ENCODE results near the gene SP9. TPM values are rescaled to one million over a fixed set of nuclear protein-coding genes. Genes with fewer than 3 reads are reported as not detected.
"Not testable (repeated sequence)": the region's sequence is repeated elsewhere in the genome, so short reads cannot be mapped to it uniquely, and the experiment has no call there.

SP9 gene
- total and polyA plus RNA-seq, 9 donors: not detected

DNA sequence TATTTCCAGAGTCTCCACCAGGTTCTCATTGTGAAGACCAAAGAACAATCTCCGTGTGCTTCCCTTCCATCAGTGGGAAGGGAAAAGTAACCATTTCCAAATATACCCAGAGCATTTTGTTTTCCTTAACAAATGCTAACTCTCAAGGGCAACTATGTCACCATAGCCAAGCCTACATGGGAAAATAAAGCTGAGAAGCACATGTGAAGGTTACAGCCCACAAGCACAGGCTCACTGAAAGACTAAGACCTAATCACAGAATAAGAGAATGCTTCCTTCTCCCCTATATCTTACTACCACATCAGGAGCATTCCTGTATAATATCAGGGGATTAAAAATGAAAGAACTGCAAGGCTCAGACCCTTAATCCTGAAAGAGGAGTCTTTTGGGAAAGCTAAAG is 28.2 kb downstream of the SP9 start:
- TF ChIP-seq POLR2A (IDR thresholded peaks at IDR 0.05): no peak
- TF ChIP-seq EP300 (IDR thresholded peaks at IDR 0.05): no peak
- TF ChIP-seq, protein P1, sequence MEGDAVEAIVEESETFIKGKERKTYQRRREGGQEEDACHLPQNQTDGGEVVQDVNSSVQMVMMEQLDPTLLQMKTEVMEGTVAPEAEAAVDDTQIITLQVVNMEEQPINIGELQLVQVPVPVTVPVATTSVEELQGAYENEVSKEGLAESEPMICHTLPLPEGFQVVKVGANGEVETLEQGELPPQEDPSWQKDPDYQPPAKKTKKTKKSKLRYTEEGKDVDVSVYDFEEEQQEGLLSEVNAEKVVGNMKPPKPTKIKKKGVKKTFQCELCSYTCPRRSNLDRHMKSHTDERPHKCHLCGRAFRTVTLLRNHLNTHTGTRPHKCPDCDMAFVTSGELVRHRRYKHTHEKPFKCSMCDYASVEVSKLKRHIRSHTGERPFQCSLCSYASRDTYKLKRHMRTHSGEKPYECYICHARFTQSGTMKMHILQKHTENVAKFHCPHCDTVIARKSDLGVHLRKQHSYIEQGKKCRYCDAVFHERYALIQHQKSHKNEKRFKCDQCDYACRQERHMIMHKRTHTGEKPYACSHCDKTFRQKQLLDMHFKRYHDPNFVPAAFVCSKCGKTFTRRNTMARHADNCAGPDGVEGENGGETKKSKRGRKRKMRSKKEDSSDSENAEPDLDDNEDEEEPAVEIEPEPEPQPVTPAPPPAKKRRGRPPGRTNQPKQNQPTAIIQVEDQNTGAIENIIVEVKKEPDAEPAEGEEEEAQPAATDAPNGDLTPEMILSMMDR (IDR thresholded peaks at IDR 0.05): no peak
- Histone ChIP-seq H3K9me3 (peaks cover 0 to 6% of the 10 kb centered on the region in 2 donors), H3K27ac (no peak overlapping the region), H3K4me3 (no peak overlapping the region), H3K27me3 (no peaks in the 10 kb centered on the region), H3K4me1 (ENCODE audit: insufficient read depth) (no peaks in the 10 kb centered on the region), H3K36me3 (no peaks in the 10 kb centered on the region)
- intact Hi-C loops (cut with DNase I): no loop called here
- 84 to 93% (median 92%) methylated on average over 1 of the region's 1 CpG for WGBS, 3 donors
- DNase-seq: no peak

DNA sequence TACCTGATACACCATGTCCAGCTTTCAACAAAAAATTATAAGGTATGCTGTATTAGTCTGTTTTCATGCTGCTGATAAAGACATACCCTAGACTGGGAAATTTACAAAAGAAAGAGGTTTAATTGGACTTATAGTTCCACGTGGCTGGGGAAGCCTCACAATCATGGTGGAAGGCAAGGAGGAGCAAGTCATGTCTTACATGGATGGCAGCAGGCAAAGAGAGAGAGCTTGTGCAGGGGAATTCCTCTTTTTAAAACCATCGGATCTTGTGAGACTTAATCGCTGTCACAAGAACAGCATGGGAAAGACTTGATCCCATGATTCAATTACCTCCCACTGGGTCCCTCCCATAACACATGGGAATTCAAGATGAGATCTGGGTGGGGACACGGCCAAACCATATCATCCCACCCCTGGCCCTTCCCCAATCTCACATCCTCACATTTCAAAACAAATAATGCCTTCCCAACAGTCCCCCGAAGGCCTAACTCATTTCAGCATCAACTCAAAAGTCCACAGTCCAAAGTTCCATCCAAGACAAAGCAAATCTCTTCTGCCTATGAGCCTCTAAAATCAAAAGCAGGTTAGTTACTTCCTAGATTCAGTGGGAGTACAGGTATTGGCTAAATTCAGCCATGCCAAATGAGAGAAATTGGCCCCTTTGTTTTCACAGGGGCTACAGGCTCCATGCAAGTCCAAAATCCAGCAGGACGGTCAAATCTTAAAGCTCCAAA is 28.9 kb downstream of the SP9 start:
- H3K4me3 ChIP-seq; intact Hi-C loops (cut with DNase I); H3K27me3 ChIP-seq; H3K27ac ChIP-seq; DNase-seq; H3K9me3 ChIP-seq; H3K36me3 ChIP-seq; H3K4me1 ChIP-seq (ENCODE audit: insufficient read depth): not testable (repeated sequence)
- 96 to 97% (median 97%) methylated on average over 6 of the region's 6 CpGs for WGBS, 3 donors

DNA sequence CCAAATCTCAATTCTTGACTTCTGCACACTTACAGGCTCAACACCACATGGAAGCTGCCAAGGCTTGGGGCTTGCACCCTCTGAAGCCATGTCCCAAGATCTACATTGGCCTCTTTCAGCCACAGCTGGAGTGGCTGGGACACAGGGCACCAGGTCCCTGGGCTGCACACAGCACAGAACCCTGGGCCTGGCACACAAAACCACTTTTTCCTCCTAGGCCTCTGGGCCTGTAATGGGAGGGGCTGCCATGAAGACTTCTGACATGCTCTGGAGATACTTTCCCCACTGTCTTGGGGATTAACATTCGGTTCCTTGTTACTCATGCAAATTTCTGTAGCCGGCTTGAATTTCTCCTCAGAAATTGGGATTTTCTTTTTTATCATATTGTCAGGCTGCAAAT is 29.9 kb downstream of the SP9 start:
- no peaks in the 10 kb centered on the region for H3K36me3 ChIP-seq
- TF ChIP-seq, protein P1 (IDR thresholded peaks at IDR 0.05): no peak
- no peak for TF ChIP-seq POLR2A (IDR thresholded peaks at IDR 0.05)
- no peak for TF ChIP-seq EP300 (IDR thresholded peaks at IDR 0.05)
- peaks cover 0 to 6% of the 10 kb centered on the region in 2 donors for H3K9me3 ChIP-seq
- WGBS, 3 donors: 97 to 100% (median 98%) methylated on average over 2 of the region's 2 CpGs
- no peak for DNase-seq
- H3K4me3 ChIP-seq: no peak overlapping the region
- H3K4me1 ChIP-seq (ENCODE audit: insufficient read depth): no peaks in the 10 kb centered on the region
- no peaks in the 10 kb centered on the region for H3K27me3 ChIP-seq
- no peak overlapping the region for H3K27ac ChIP-seq
- intact Hi-C loops (cut with DNase I): no loop called here

GRCh38 chr2:174365571-174365970 is 30.8 kb downstream of the SP9 start:
- no peak overlapping the region for H3K4me3 ChIP-seq
- intact Hi-C loops (cut with DNase I): no loop called here
- WGBS, 3 donors: 87 to 92% (median 89%) methylated on average over 2 of the region's 2 CpGs
- H3K4me1 ChIP-seq (ENCODE audit: insufficient read depth): no peaks in the 10 kb centered on the region
- H3K27ac ChIP-seq: no peak overlapping the region
- peaks cover 0 to 6% of the 10 kb centered on the region in 2 donors for H3K9me3 ChIP-seq
- no peaks in the 10 kb centered on the region for H3K27me3 ChIP-seq
- no peak for DNase-seq
- H3K36me3 ChIP-seq: no peaks in the 10 kb centered on the region
- no peak for TF ChIP-seq EP300 (IDR thresholded peaks at IDR 0.05)
- TF ChIP-seq, protein P1 (IDR thresholded peaks at IDR 0.05): no peak
- TF ChIP-seq POLR2A (IDR thresholded peaks at IDR 0.05): no peak

GRCh38 chr2:174368691-174369090 is 33.9 kb downstream of the SP9 start:
- no peak overlapping the region for H3K27ac ChIP-seq
- WGBS, 3 donors: 93 to 100% (median 98%) methylated on average over 1 of the region's 1 CpG
- no peak overlapping the region for H3K4me3 ChIP-seq
- TF ChIP-seq EP300 (IDR thresholded peaks at IDR 0.05) (no peak), POLR2A (IDR thresholded peaks at IDR 0.05) (no peak)
- TF ChIP-seq, protein P1 (IDR thresholded peaks at IDR 0.05): no peak
- no peaks in the 10 kb centered on the region for H3K4me1 ChIP-seq (ENCODE audit: insufficient read depth)
- no peaks in the 10 kb centered on the region for H3K36me3 ChIP-seq
- H3K9me3 ChIP-seq: peaks cover 0 to 3% of the 10 kb centered on the region in 2 donors
- no peaks in the 10 kb centered on the region for H3K27me3 ChIP-seq
- no peak for DNase-seq
- intact Hi-C loops (cut with DNase I): no loop called here

Data from ovary (tissue), 9 donors.